CD14-positive monocyte (primary cell): ENCODE measurements around the gene DRAP1. TPM values are rescaled to one million over a fixed set of nuclear protein-coding genes. Genes with fewer than 3 reads are reported as not detected.

Experiments used
- DNase-seq, 3 donors: peaks; one replicate each; pipeline ENCODE4 v3.0.0-alpha.2; 2011 to 2022
- H2AFZ ChIP-seq: 2 replicates; pipeline ENCODE4 v1.6.0; 2012; ENCODE audit warnings: mild to moderate bottlenecking, low read depth, low read length, inconsistent platforms; ENCODE audit not compliant: insufficient read depth, poor library complexity, severe bottlenecking
- H3K27ac ChIP-seq, 2 donors: 1 replicate in 1 of 2; 2 replicates in 1 of 2; pipeline ENCODE4 v1.5.1; 2012 to 2013; ENCODE audit warnings: low read length in 2 of 2, control low read depth in 1 of 2, inconsistent platforms in 1 of 2, low read depth in 1 of 2, mild to moderate bottlenecking in 1 of 2
- H3K27me3 ChIP-seq, 2 donors: one replicate each; pipeline versions ENCODE4 v1.6.0 to v1.6.1; 2011 to 2013; ENCODE audit warnings: low read length in 2 of 2; ENCODE audit not compliant: control insufficient read depth in 2 of 2, insufficient read depth in 2 of 2
- H3K36me3 ChIP-seq, 2 donors: replicated peaks in 1 of 2; 1 replicate in 1 of 2; 2 replicates in 1 of 2; pipeline versions ENCODE4 v1.5.1 to v1.6.1; 2012 to 2013; ENCODE audit warnings: low read length in 2 of 2, control low read depth in 1 of 2, inconsistent platforms in 1 of 2, mild to moderate bottlenecking in 1 of 2; ENCODE audit not compliant: insufficient read depth in 2 of 2, control insufficient read depth in 1 of 2
- H3K4me1 ChIP-seq, 2 donors: 1 replicate in 1 of 2; 2 replicates in 1 of 2; pipeline versions ENCODE4 v1.5.1 to v1.6.1; 2012 to 2013; ENCODE audit warnings: low read length in 2 of 2, control low read depth in 1 of 2, inconsistent platforms in 1 of 2, mild to moderate bottlenecking in 1 of 2, moderate library complexity in 1 of 2; ENCODE audit not compliant: insufficient read depth in 2 of 2, control insufficient read depth in 1 of 2
- H3K4me2 ChIP-seq: replicated peaks from 2 replicates; pipeline ENCODE3; 2012; ENCODE audit warnings: low read length, moderate library complexity, mild to moderate bottlenecking; ENCODE audit not compliant: poor library complexity, severe bottlenecking; ENCODE audit errors: extremely low read depth
- H3K4me3 ChIP-seq, 3 experiments: fragments of 200-600 bp in 1 of 3; sonication (generic) in 1 of 3; replicated peaks in 1 of 3; 1 replicate in 2 of 3; 2 replicates in 1 of 3; pipeline ENCODE4 v1.5.1; 2011 to 2013; ENCODE audit warnings: low read length in 3 of 3, mild to moderate bottlenecking in 3 of 3, control low read depth in 2 of 3, low read depth in 2 of 3, inconsistent platforms in 1 of 3, moderate library complexity in 1 of 3
- H3K79me2 ChIP-seq: 2 replicates; pipeline ENCODE4 v1.6.0; 2012; ENCODE audit warnings: mild to moderate bottlenecking, control low read depth, inconsistent platforms, low read length, moderate library complexity; ENCODE audit not compliant: insufficient read depth
- H3K9ac ChIP-seq: 2 replicates; pipeline ENCODE4 v1.6.0; 2017; ENCODE audit warnings: low read length, mild to moderate bottlenecking; ENCODE audit not compliant: insufficient read depth, poor library complexity, severe bottlenecking
- H3K9me3 ChIP-seq, 2 donors: replicated peaks in 1 of 2; 1 replicate in 1 of 2; 2 replicates in 1 of 2; pipeline versions ENCODE4 v1.5.1 to v1.6.1; 2012 to 2013; ENCODE audit warnings: low read length in 2 of 2, control low read depth in 1 of 2; ENCODE audit not compliant: control insufficient read depth in 1 of 2, insufficient read depth in 1 of 2
- H4K20me1 ChIP-seq: 2 replicates; pipeline ENCODE4 v1.6.0; 2012; ENCODE audit warnings: mild to moderate bottlenecking, low read length, control low read depth, moderate library complexity; ENCODE audit not compliant: insufficient read depth
- H3K27ac Mint-ChIP-seq, 7 donors: one replicate each; pipeline ENCODE4 v1.8.0; 2020; ENCODE audit warnings: mild to moderate bottlenecking in 7 of 7, mixed read lengths in 7 of 7, moderate library complexity in 6 of 7, inconsistent platforms in 2 of 7
- H3K27me3 Mint-ChIP-seq, 3 donors: one replicate each; pipeline ENCODE4 v1.8.0; 2021 to 2022; ENCODE audit warnings: low read depth in 3 of 3, mild to moderate bottlenecking in 3 of 3, mixed read lengths in 3 of 3, moderate library complexity in 3 of 3, inconsistent platforms in 1 of 3
- H3K36me3 Mint-ChIP-seq, 2 donors: one replicate each; pipeline ENCODE4 v1.8.0; 2020; ENCODE audit warnings: mixed read lengths in 2 of 2, inconsistent platforms in 1 of 2, mild to moderate bottlenecking in 1 of 2
- H3K4me1 Mint-ChIP-seq: one replicate; pipeline ENCODE4 v1.8.0; 2020; ENCODE audit warnings: mild to moderate bottlenecking, mixed read lengths
- H3K4me3 Mint-ChIP-seq, 2 donors: one replicate each; pipeline ENCODE4 v1.8.0; 2020; ENCODE audit warnings: mild to moderate bottlenecking in 2 of 2, mixed read lengths in 2 of 2, moderate library complexity in 1 of 2
- H3K9me3 Mint-ChIP-seq, 7 donors: one replicate each; pipeline ENCODE4 v1.8.0; 2020 to 2022; ENCODE audit warnings: mixed read lengths in 7 of 7, mild to moderate bottlenecking in 6 of 7, moderate library complexity in 6 of 7, inconsistent platforms in 2 of 7
- CTCF ChIP-seq: fragments of 200-600 bp; IDR thresholded peaks from one replicate; pipeline ENCODE4 v1.8.0; 2022; ENCODE audit warnings: antibody characterized with exemption, mild to moderate bottlenecking
- WGBS: methylation state at CpG from one replicate; pipeline ENCODE4 v1.1.5; 2013; ENCODE audit warnings: missing lambda C conversion rate; ENCODE audit not compliant: insufficient coverage; 5-methylcytosine and 5-hydroxymethylcytosine counted together
- intact Hi-C, 2 donors: fragments of 100-400 bp; cut with micrococcal nuclease; formaldehyde crosslinking; loops; one replicate each; pipeline versions ENCODE4 v1.15.0 to v1.15.1; 2023
- polyA plus RNA-seq, 3 donors: library from polyadenylated mRNA; depleted of rRNA in 1 of 3; unstranded in 2 of 3; stranded (reverse) in 1 of 3; fragments of 300-500 nt in 2 of 3; fragments of >200 nt in 1 of 3; fragmentation: Illumina TruSeq in 2 of 3; gene quantifications; 1 replicate in 2 of 3; 2 replicates in 1 of 3; pipeline ENCODE4 v1.2.3, GENCODE V29; 2012 to 2021

DRAP1 gene
- polyA plus RNA-seq, 3 donors: 68.3 to 97.2 (median 72.1) TPM

DNA sequence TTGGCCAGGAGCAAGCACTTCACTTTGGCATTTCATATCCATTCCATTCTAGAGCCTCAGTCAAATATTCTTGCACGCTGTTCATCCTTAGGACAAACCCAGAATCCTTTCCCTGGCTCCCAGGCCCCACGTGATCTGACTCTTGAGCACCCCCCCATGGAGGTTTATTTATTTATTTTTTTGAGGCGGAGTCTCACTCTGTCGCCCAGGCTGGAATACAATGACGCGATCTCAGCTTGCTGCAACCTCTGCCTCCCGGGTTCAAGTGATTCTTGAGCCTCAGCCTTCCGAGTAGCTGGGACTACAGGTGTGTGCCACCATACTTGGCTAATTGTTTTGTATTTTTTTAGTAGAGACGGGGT, 13.3 kb downstream of the DRAP1 start:
- H3K27me3 Mint-ChIP-seq: peaks cover 1 to 11% (median 3%) of the 10 kb centered on the region in 3 donors
- no peak overlapping the region for H3K4me2 ChIP-seq
- H2AFZ ChIP-seq: no peak overlapping the region

DNA sequence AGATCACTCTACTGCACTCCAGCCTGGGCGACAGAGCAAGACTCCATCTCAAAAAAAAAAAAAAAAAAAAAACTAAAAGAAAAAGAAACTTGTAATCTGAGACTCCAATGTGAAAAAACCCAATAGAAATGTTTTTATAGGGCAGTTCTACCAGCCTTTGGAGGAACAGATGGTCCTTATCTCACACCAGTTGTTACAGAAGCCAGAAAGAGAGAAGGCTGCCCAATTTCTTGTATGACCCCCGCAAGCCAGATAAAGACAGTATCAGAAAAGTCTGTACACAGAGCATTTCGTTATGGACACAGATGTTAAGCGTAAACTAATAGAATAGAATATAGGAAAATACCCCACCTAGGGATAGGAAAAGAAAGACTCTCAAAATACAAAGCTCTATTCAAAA, 14.8 kb downstream of the DRAP1 start:
- Mint-ChIP-seq H3K27me3 (peaks cover 1 to 11% (median 3%) of the 10 kb centered on the region in 3 donors), H3K4me1 (peaks cover 12% of the 10 kb centered on the region), H3K36me3 (no peaks in the 10 kb centered on the region), H3K27ac (no peak overlapping the region), H3K4me3 (no peak overlapping the region), H3K9me3 (peaks cover 0 to 5% (median 0%) of the 10 kb centered on the region in 7 donors)
- H3K4me3 ChIP-seq: no peak overlapping the region
- no peaks in the 10 kb centered on the region for H3K9me3 ChIP-seq
- intact Hi-C loops: no loop called here
- no peak for TF ChIP-seq CTCF
- H3K4me2 ChIP-seq: no peak overlapping the region
- H2AFZ ChIP-seq: no peak overlapping the region
- no peaks in the 10 kb centered on the region for H3K79me2 ChIP-seq
- peaks cover 0 to under 1% of the 10 kb centered on the region in 2 donors for H3K4me1 ChIP-seq
- no peak overlapping the region for H3K27ac ChIP-seq
- no peak for DNase-seq
- no peaks in the 10 kb centered on the region for H4K20me1 ChIP-seq
- no peak overlapping the region for H3K9ac ChIP-seq
- no CpG with 5 or more reads among the region's 4 CpGs for WGBS
- H3K36me3 ChIP-seq: no peaks in the 10 kb centered on the region
- no peaks in the 10 kb centered on the region for H3K27me3 ChIP-seq

More for the DNA sequence above, 13.3 kb downstream of the DRAP1 start:
- DNase-seq: no peak
- Histone ChIP-seq H3K79me2 (no peaks in the 10 kb centered on the region), H3K27ac (no peak overlapping the region), H3K4me3 (no peak overlapping the region), H3K27me3 (no peaks in the 10 kb centered on the region), H3K9me3 (no peaks in the 10 kb centered on the region), H4K20me1 (no peaks in the 10 kb centered on the region), H3K36me3 (no peaks in the 10 kb centered on the region), H3K4me1 (peaks cover 13 to 16% of the 10 kb centered on the region in 2 donors), H3K9ac (no peak overlapping the region)
- H3K9me3 Mint-ChIP-seq: peaks cover 0 to 5% (median 0%) of the 10 kb centered on the region in 7 donors
- WGBS: 82% methylated on average over 6 of the region's 9 CpGs
- no peak overlapping the region for H3K4me3 Mint-ChIP-seq
- peak; percentile 8 for TF ChIP-seq CTCF
- intact Hi-C loops: no loop called here
- no peaks in the 10 kb centered on the region for H3K36me3 Mint-ChIP-seq
- H3K4me1 Mint-ChIP-seq: peaks cover 25% of the 10 kb centered on the region
- H3K27ac Mint-ChIP-seq: peak overlapping the region in 1 of 7 donors; percentile 28
